Right lobe of liver (tissue), 6 donors: Measurements from ENCODE around the gene SYNE1. TPM values are rescaled to one million over a fixed set of nuclear protein-coding genes. Genes with fewer than 3 reads are reported as not detected.
A peak's percentile ranks its signal among the peaks of the same experiment; 100 is the strongest.

Experiments
- ATAC-seq, 4 donors: fragments of 200-7000 bp; cut with Tn5 transposase; one replicate each; pipeline ENCODE4 v1.9.1; 2020; ENCODE audit warnings: mild to moderate bottlenecking in 4 of 4, moderate library complexity in 4 of 4
- DNase-seq, 3 donors: peaks; one replicate each; pipeline ENCODE4 v3.0.0-alpha.2; 2020
- H3K27ac ChIP-seq, 3 donors: fragments of 200-600 bp; one replicate each; pipeline ENCODE4 v1.8.0; 2022
- H3K27me3 ChIP-seq, 2 donors: fragments of 200-600 bp; one replicate each; pipeline ENCODE4 v1.8.0; 2022
- H3K36me3 ChIP-seq, 4 donors: fragments of 200-600 bp; sonication (generic) in 1 of 4; one replicate each; pipeline versions ENCODE4 v1.5.1 to v1.8.0; 2017 to 2022; ENCODE audit warnings: control low read depth in 1 of 4
- H3K4me1 ChIP-seq, 4 donors: fragments of 200-600 bp; sonication (generic) in 1 of 4; one replicate each; pipeline versions ENCODE4 v1.5.1 to v1.8.0; 2017 to 2022; ENCODE audit warnings: control low read depth in 1 of 4
- H3K4me3 ChIP-seq, 3 donors: fragments of 200-600 bp; one replicate each; pipeline ENCODE4 v1.8.0; 2022
- H3K9me3 ChIP-seq, 4 donors: fragments of 200-600 bp; sonication (generic) in 1 of 4; one replicate each; pipeline versions ENCODE4 v1.5.1 to v1.8.0; 2017 to 2022; ENCODE audit warnings: control low read depth in 1 of 4
- POLR2A ChIP-seq: fragments of 450-650 bp; IDR thresholded peaks from one replicate; pipeline ENCODE4 v1.6.1; 2017; ENCODE audit warnings: antibody characterized with exemption, mild to moderate bottlenecking
- whole genome bisulfite sequencing: methylation state at CpG from one replicate; pipeline ENCODE4 v1.1.6; 2018; ENCODE audit warnings: low coverage, low lambda C conversion rate; ENCODE audit not compliant: insufficient coverage; ENCODE audit errors: missing lambda C conversion rate; 5-methylcytosine and 5-hydroxymethylcytosine counted together
- intact Hi-C, 2 donors: fragments of 100-400 bp; cut with DNase I; formaldehyde crosslinking; loops; one replicate each; pipeline versions ENCODE4 v1.11.2 to v1.14.1; 2022
- total RNA-seq, 6 experiments: library from RNA; depleted of rRNA in 2 of 6; stranded (reverse); fragments of >200 nt in 2 of 6; fragmentation: NEBNext Ultra II Directional in 3 of 6; extraction: Animal tissue kit (Norgen Biotek cat#: 25700) in 3 of 6; gene quantifications; one replicate each; pipeline versions ENCODE4 v1.1.0 to v1.2.4, GENCODE V29; 2016 to 2023
- TF ChIP-seq, protein P1 (sequence below), 4 donors: fragments of 200-600 bp in 3 of 4; fragments of 450-650 bp in 1 of 4; IDR thresholded peaks; one replicate each; pipeline versions ENCODE4 v1.5.1 to v1.8.0; 2016 to 2022; ENCODE audit warnings: antibody characterized with exemption in 4 of 4, mild to moderate bottlenecking in 2 of 4
- donor health status: DM: no; HTN: yes; CAD: no.
- donor health status: DM: no; HTN: no; CAD: no.
- donor health status: DM: no; HTN: no; CAD: no.
- donor health status: DM: no; HTN: yes; CAD: no.
- donor health status: DM: no; HTN: yes; CAD: no.

Gene SYNE1
- total RNA-seq, 6 experiments from 2014 or later, result 22.8 to 43.2 (median 25.0) TPM

DNA sequence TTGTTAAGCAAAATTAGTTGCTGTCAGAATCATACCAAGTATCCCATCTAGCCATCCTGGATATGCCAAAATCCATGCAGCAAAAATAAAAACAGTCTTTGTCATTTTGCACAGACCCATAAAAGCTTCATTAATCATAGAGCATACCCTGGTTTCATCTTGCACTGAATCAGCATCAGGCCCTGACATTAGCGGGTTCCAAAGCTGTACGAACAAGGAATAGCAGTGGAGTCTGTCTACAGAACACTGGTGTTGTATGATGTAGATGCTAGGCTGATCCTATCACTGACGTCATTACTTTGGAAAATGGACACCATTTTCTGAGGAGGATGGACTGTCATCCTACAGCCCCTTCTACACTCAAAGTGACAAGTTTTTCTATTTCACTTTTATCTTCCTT is 514.1 kb downstream of the SYNE1 start:
- TF ChIP-seq POLR2A, result no peak
- TF ChIP-seq, protein P1, sequence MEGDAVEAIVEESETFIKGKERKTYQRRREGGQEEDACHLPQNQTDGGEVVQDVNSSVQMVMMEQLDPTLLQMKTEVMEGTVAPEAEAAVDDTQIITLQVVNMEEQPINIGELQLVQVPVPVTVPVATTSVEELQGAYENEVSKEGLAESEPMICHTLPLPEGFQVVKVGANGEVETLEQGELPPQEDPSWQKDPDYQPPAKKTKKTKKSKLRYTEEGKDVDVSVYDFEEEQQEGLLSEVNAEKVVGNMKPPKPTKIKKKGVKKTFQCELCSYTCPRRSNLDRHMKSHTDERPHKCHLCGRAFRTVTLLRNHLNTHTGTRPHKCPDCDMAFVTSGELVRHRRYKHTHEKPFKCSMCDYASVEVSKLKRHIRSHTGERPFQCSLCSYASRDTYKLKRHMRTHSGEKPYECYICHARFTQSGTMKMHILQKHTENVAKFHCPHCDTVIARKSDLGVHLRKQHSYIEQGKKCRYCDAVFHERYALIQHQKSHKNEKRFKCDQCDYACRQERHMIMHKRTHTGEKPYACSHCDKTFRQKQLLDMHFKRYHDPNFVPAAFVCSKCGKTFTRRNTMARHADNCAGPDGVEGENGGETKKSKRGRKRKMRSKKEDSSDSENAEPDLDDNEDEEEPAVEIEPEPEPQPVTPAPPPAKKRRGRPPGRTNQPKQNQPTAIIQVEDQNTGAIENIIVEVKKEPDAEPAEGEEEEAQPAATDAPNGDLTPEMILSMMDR (IDR thresholded peaks at IDR 0.05), result no peak
- Histone ChIP-seq H3K27me3 (no peaks in the 10 kb centered on the region), H3K9me3 (no peaks in the 10 kb centered on the region), H3K4me3 (no peak overlapping the region), H3K4me1 (peaks cover 0 to 17% (median 7%) of the 10 kb centered on the region in 4 donors), H3K27ac (no peak overlapping the region), H3K36me3 (peaks cover 0 to 20% (median 6%) of the 10 kb centered on the region in 4 donors)
- intact Hi-C loops, result no loop called here
- DNase-seq (no peak), ATAC-seq (no peak)
- WGBS, result 56% methylated on average over 1 of the region's 3 CpGs

DNA sequence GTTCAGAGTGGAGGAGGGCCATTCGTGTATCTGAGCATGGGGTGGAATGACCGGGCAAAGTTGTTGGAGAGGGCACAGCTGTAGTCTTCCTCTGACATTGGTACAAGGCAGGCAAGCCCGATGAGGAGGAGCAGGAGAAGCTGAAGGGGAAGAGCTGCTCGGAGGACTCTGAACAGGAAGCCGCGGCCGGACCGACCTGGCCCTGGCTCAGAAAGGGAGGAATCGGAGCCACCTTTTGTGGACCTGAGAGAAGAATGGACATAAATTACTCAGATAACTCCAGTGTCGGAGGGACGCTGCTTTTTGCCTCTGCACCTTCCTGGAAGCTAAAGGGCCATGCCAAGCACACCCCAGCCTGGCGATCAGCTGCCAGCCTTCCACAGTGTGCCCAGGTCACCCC is 514.7 kb downstream of the SYNE1 start:
- Histone ChIP-seq H3K4me3 (no peak overlapping the region), H3K4me1 (peaks cover 0 to 17% (median 7%) of the 10 kb centered on the region in 4 donors), H3K27ac (peak overlapping the region in 1 of 3 donors; percentile 1), H3K9me3 (no peaks in the 10 kb centered on the region), H3K27me3 (no peaks in the 10 kb centered on the region), H3K36me3 (peaks cover 0 to 18% (median 6%) of the 10 kb centered on the region in 4 donors)
- TF ChIP-seq POLR2A, result no peak
- TF ChIP-seq, protein P1 (IDR thresholded peaks at IDR 0.05), result no peak
- 98% methylated on average over 8 of the region's 12 CpGs for WGBS
- DNase-seq, result no peak
- no peak for ATAC-seq
- intact Hi-C loops, result no loop called here

DNA sequence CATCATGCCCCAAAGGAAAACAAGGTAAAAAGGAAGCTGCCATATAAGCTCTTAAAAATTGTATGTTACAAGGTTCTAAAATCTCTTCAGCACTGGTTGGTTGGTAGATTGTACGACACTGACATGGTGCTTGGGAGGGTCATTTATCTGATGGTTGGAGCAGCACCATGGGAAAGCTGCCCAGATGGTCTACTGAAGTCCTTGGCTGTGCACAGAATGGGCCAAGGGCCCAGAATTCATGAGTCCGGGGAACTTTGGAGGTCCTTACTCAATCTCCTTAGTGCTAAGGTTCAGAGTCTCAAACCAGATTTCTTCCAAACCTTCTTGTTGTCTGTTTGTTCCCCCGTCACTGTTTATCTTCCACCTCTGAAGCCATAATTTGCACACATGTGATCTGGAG is 515.3 kb downstream of the SYNE1 start:
- Histone ChIP-seq H3K9me3 (no peaks in the 10 kb centered on the region), H3K27ac (peak overlapping the region in 1 of 3 donors; percentile 1), H3K4me1 (peaks cover 0 to 17% (median 7%) of the 10 kb centered on the region in 4 donors), H3K4me3 (no peak overlapping the region), H3K36me3 (peaks cover 0 to 18% (median 6%) of the 10 kb centered on the region in 4 donors), H3K27me3 (no peaks in the 10 kb centered on the region)
- DNase-seq (no peak), ATAC-seq (peak in 2 of 4 donors; percentile 42 to 67)
- intact Hi-C loops, result no loop called here
- WGBS, result 48% methylated on average over 3 of the region's 3 CpGs
- TF ChIP-seq, protein P1 (IDR thresholded peaks at IDR 0.05), result no peak
- no peak for TF ChIP-seq POLR2A

DNA sequence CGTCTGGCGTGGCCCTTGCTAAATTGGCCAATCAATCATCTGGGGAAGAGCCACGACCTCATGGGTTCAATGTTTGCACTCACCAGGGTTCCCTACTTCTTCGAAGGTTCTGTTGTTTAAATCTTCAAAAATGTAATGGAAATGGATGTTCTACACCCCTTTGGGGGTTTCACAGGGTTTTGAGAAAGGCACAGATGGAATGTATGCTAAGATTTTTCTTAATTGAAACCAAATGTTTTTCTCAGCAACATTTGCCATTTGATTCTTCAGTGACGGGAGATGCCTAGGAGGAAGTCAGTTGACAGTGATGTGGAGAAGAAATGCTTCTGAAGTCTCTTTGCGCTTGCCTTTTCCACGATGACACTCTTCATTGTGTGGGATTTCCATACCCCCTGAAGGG is 517.3 kb downstream of the SYNE1 start:
- H3K27me3 ChIP-seq, result no peaks in the 10 kb centered on the region
- no peaks in the 10 kb centered on the region for H3K9me3 ChIP-seq
- peaks cover 0 to 9% (median under 1%) of the 10 kb centered on the region in 4 donors for H3K4me1 ChIP-seq
- 60% methylated on average over 7 of the region's 7 CpGs for WGBS
- no peak overlapping the region for H3K4me3 ChIP-seq
- no peak for ATAC-seq
- intact Hi-C loops, result no loop called here
- no peak for TF ChIP-seq POLR2A
- TF ChIP-seq, protein P1 (IDR thresholded peaks at IDR 0.05), result no peak
- H3K27ac ChIP-seq, result no peak overlapping the region
- DNase-seq, result no peak
- H3K36me3 ChIP-seq, result peaks cover 0 to 18% (median 6%) of the 10 kb centered on the region in 4 donors
